Adrenal gland (tissue), 12 donors: ENCODE data around the gene MAML3. TPM values are rescaled to one million over a fixed set of nuclear protein-coding genes. Genes with fewer than 3 reads are reported as not detected.

Experiments used
- DNase-seq, 7 donors: peaks; one replicate each; pipeline ENCODE4 v3.0.0-alpha.2; 2019 to 2020
- H3K27ac ChIP-seq, 5 donors: fragments of 200-600 bp; sonication (generic) in 4 of 5; 1 replicate in 3 of 5; 2 replicates in 2 of 5; pipeline versions ENCODE4 v1.5.1 to v1.8.0; 2016 to 2020; ENCODE audit warnings: mild to moderate bottlenecking in 1 of 5
- H3K27me3 ChIP-seq: fragments of 200-600 bp; 2 replicates; pipeline ENCODE4 v1.8.0; 2021
- H3K36me3 ChIP-seq, 2 donors: fragments of 200-600 bp; replicated peaks in 1 of 2; 1 replicate in 1 of 2; 2 replicates in 1 of 2; pipeline versions ENCODE4 v1.5.1 to v1.8.0; 2018 to 2022
- H3K4me1 ChIP-seq, 2 donors: fragments of 200-600 bp; replicated peaks in 1 of 2; 1 replicate in 1 of 2; 2 replicates in 1 of 2; pipeline versions ENCODE4 v1.5.1 to v1.8.0; 2018 to 2021
- H3K4me3 ChIP-seq, 4 donors: fragments of 200-600 bp; sonication (generic) in 3 of 4; one replicate each; pipeline ENCODE4 v1.5.1; 2016 to 2018
- H3K9me3 ChIP-seq, 3 donors: fragments of 200-600 bp; sonication (generic) in 1 of 3; replicated peaks in 1 of 3; 1 replicate in 2 of 3; 2 replicates in 1 of 3; pipeline versions ENCODE4 v1.5.1 to v1.8.0; 2016 to 2021
- POLR2A ChIP-seq, 2 donors: fragments of 450-650 bp; IDR thresholded peaks; one replicate each; pipeline ENCODE4 v1.6.1; 2017; ENCODE audit warnings: antibody characterized with exemption in 2 of 2, mild to moderate bottlenecking in 2 of 2, moderate library complexity in 1 of 2
- WGBS, 4 donors: extraction: QIAGEN DNeasy Blood & Tissue Kit in 2 of 4; methylation state at CpG; one replicate each; pipeline versions ENCODE4 v1.1.5 to v1.1.7; 2013 to 2017; 5-methylcytosine and 5-hydroxymethylcytosine counted together
- intact Hi-C, 2 donors: fragments of 100-400 bp; cut with DNase I; formaldehyde crosslinking; loops; one replicate each; pipeline versions ENCODE4 v1.14.1 to v1.15.0; 2022 to 2023
- polyA plus RNA-seq, 3 donors: library from polyadenylated mRNA; stranded (reverse); fragments of 200-250 nt in 2 of 3; fragments of 350-450 nt in 1 of 3; fragmentation: Illumina TruSeq in 1 of 3; extraction: RNeasy Lipid Tissue Mini Kit (QIAGEN cat#74804) in 1 of 3; gene quantifications; one replicate each; pipeline ENCODE4 v1.2.3, GENCODE V29; 2013 to 2014
- total RNA-seq, 9 donors: library from RNA; depleted of rRNA in 4 of 9; stranded (reverse); fragments of >200 nt in 4 of 9; fragments of 120-200 nt in 1 of 9; fragmentation: NEBNext Ultra II Directional in 1 of 9; extraction: Animal tissue kit (Norgen Biotek cat#: 25700) in 1 of 9; gene quantifications; one replicate each; pipeline versions ENCODE4 v1.1.0 to v1.2.4, GENCODE V29; 2013 to 2023
- TF ChIP-seq, protein P1 (sequence below), 6 experiments: fragments of 450-650 bp in 4 of 6; fragments of 200-600 bp in 2 of 6; sonication (generic) in 1 of 6; IDR thresholded peaks; 1 replicate in 5 of 6; 2 replicates in 1 of 6; pipeline versions ENCODE4 v1.5.1 to v1.8.0; 2016 to 2021; ENCODE audit warnings: antibody characterized with exemption in 6 of 6, mild to moderate bottlenecking in 2 of 6, moderate library complexity in 1 of 6
- donor health status: healthy with polysubstance abuse.
- donor health status: Bipolar disorder and iron deficiency.
- donor health status: DM: yes; HTN: yes; CAD: no.
- donor health status: DM: no; HTN: no; CAD: no.
- donor health status: DM: no; HTN: no; CAD: no.
- donor health status: DM: yes; HTN: yes; CAD: no.

The MAML3 gene
- total and polyA plus RNA-seq, 12 donors = 2.0 to 15.9 (median 8.4) TPM

DNA sequence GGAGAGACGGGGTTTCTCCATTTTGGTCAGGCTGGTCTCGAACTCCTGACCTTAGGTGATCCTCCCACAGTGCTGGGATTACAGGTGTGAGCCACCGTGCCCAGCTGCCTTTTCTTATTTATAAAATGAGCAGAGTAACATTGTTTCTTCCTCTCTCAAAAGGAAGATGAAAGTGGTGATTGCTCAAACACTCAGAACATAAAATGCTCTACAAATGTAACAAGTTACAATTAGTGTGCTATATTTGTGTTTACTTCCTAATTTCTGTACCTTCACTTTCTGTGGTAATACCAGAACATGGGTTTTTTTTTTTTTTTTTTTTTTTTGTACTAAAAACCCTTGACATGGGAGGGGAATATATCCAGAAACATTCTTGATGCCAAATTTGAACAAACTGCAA, 290.5 kb downstream of the MAML3 start:
- Histone ChIP-seq H3K4me3 (no peak overlapping the region), H3K4me1 (no peaks in the 10 kb centered on the region), H3K27ac (no peak overlapping the region), H3K27me3 (no peaks in the 10 kb centered on the region), H3K36me3 (no peaks in the 10 kb centered on the region), H3K9me3 (no peaks in the 10 kb centered on the region)
- DNase-seq = no peak
- intact Hi-C loops = no loop called here
- TF ChIP-seq, protein P1, sequence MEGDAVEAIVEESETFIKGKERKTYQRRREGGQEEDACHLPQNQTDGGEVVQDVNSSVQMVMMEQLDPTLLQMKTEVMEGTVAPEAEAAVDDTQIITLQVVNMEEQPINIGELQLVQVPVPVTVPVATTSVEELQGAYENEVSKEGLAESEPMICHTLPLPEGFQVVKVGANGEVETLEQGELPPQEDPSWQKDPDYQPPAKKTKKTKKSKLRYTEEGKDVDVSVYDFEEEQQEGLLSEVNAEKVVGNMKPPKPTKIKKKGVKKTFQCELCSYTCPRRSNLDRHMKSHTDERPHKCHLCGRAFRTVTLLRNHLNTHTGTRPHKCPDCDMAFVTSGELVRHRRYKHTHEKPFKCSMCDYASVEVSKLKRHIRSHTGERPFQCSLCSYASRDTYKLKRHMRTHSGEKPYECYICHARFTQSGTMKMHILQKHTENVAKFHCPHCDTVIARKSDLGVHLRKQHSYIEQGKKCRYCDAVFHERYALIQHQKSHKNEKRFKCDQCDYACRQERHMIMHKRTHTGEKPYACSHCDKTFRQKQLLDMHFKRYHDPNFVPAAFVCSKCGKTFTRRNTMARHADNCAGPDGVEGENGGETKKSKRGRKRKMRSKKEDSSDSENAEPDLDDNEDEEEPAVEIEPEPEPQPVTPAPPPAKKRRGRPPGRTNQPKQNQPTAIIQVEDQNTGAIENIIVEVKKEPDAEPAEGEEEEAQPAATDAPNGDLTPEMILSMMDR (IDR thresholded peaks at IDR 0.05) = no peak
- TF ChIP-seq POLR2A (IDR thresholded peaks at IDR 0.05) = no peak
- WGBS, 4 donors = 79 to 89% (median 84%) methylated on average over 3 of the region's 3 CpGs

GRCh38 chr4:139861471-139861870, 292.5 kb downstream of the MAML3 start:
- no peak for TF ChIP-seq POLR2A (IDR thresholded peaks at IDR 0.05)
- TF ChIP-seq, protein P1 (IDR thresholded peaks at IDR 0.05) = peak in 3 of 6 experiments; percentile 29 to 38 (median 34)
- no peak overlapping the region for H3K4me3 ChIP-seq
- intact Hi-C loops = no loop called here
- H3K4me1 ChIP-seq = no peaks in the 10 kb centered on the region
- peak in 5 of 7 donors; percentile 42 to 60 (median 43) for DNase-seq
- 69 to 84% (median 73%) methylated on average over 4 of the region's 4 CpGs for WGBS, 4 donors
- peak overlapping the region in 1 of 5 donors; percentile 13 for H3K27ac ChIP-seq
- no peaks in the 10 kb centered on the region for H3K9me3 ChIP-seq
- H3K36me3 ChIP-seq = no peaks in the 10 kb centered on the region
- H3K27me3 ChIP-seq = no peaks in the 10 kb centered on the region

DNA sequence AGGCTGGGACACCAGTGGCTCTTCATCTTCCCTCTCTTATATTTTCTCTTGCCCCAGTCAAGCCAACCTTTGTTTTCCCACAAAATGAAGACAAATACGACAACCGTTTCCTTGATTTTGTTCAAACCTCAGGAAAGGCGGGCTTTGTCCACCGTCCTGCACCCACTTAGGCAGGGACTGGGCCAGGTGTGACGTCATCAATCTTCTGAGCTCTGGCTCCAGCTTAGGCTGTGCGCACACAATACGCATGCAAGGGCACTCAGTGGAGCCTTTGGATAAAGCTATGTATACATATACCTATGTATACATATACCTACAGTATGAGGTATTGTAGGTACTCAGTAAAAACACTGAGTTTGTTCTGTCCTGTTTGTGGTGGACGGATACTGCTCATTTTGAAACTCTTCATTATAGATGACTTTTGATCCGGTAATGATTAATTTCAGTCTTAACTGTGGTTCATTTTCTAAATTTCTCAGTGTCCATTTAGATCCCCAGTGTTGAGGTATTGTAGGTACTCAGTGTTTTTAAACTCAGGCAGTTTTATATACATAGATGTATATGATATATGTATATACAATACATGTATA, 293.5 kb downstream of the MAML3 start:
- no peak for DNase-seq
- WGBS, 4 donors = 93 to 97% (median 95%) methylated on average over 8 to 9 of the region's 9 CpGs
- no peaks in the 10 kb centered on the region for H3K4me1 ChIP-seq
- H3K27ac ChIP-seq = no peak overlapping the region
- TF ChIP-seq, protein P1 (IDR thresholded peaks at IDR 0.05) = no peak
- TF ChIP-seq POLR2A (IDR thresholded peaks at IDR 0.05) = no peak
- H3K27me3 ChIP-seq = no peaks in the 10 kb centered on the region
- no peaks in the 10 kb centered on the region for H3K36me3 ChIP-seq
- intact Hi-C loops = no loop called here
- H3K9me3 ChIP-seq = no peaks in the 10 kb centered on the region
- no peak overlapping the region for H3K4me3 ChIP-seq

GRCh38 chr4:139859876-139860275, 294.1 kb downstream of the MAML3 start:
- intact Hi-C loops = no loop called here
- WGBS, 4 donors = 95% methylated on average over 29 to 31 of the region's 31 CpGs
- Histone ChIP-seq H3K27ac (no peak overlapping the region), H3K9me3 (no peaks in the 10 kb centered on the region), H3K27me3 (no peaks in the 10 kb centered on the region), H3K4me3 (no peak overlapping the region), H3K4me1 (no peaks in the 10 kb centered on the region), H3K36me3 (no peaks in the 10 kb centered on the region)
- DNase-seq = no peak
- no peak for TF ChIP-seq POLR2A (IDR thresholded peaks at IDR 0.05)
- TF ChIP-seq, protein P1 (IDR thresholded peaks at IDR 0.05) = no peak
